CD14-positive monocyte (primary cell): ENCODE data around the gene ZNF146. TPM values are rescaled to one million over a fixed set of nuclear protein-coding genes. Genes with fewer than 3 reads are reported as not detected.

Experiments used
- DNase-seq, 3 donors: peaks; one replicate each; pipeline ENCODE4 v3.0.0-alpha.2; 2011 to 2022
- H2AFZ ChIP-seq: 2 replicates; pipeline ENCODE4 v1.6.0; 2012; ENCODE audit warnings: mild to moderate bottlenecking, low read depth, low read length, inconsistent platforms; ENCODE audit not compliant: insufficient read depth, poor library complexity, severe bottlenecking
- H3K27ac ChIP-seq, 2 donors: 1 replicate in 1 of 2; 2 replicates in 1 of 2; pipeline ENCODE4 v1.5.1; 2012 to 2013; ENCODE audit warnings: low read length in 2 of 2, control low read depth in 1 of 2, inconsistent platforms in 1 of 2, low read depth in 1 of 2, mild to moderate bottlenecking in 1 of 2
- H3K27me3 ChIP-seq, 2 donors: one replicate each; pipeline versions ENCODE4 v1.6.0 to v1.6.1; 2011 to 2013; ENCODE audit warnings: low read length in 2 of 2; ENCODE audit not compliant: control insufficient read depth in 2 of 2, insufficient read depth in 2 of 2
- H3K36me3 ChIP-seq, 2 donors: replicated peaks in 1 of 2; 1 replicate in 1 of 2; 2 replicates in 1 of 2; pipeline versions ENCODE4 v1.5.1 to v1.6.1; 2012 to 2013; ENCODE audit warnings: low read length in 2 of 2, control low read depth in 1 of 2, inconsistent platforms in 1 of 2, mild to moderate bottlenecking in 1 of 2; ENCODE audit not compliant: insufficient read depth in 2 of 2, control insufficient read depth in 1 of 2
- H3K4me1 ChIP-seq, 2 donors: 1 replicate in 1 of 2; 2 replicates in 1 of 2; pipeline versions ENCODE4 v1.5.1 to v1.6.1; 2012 to 2013; ENCODE audit warnings: low read length in 2 of 2, control low read depth in 1 of 2, inconsistent platforms in 1 of 2, mild to moderate bottlenecking in 1 of 2, moderate library complexity in 1 of 2; ENCODE audit not compliant: insufficient read depth in 2 of 2, control insufficient read depth in 1 of 2
- H3K4me2 ChIP-seq: replicated peaks from 2 replicates; pipeline ENCODE3; 2012; ENCODE audit warnings: low read length, moderate library complexity, mild to moderate bottlenecking; ENCODE audit not compliant: poor library complexity, severe bottlenecking; ENCODE audit errors: extremely low read depth
- H3K4me3 ChIP-seq, 3 experiments: fragments of 200-600 bp in 1 of 3; sonication (generic) in 1 of 3; replicated peaks in 1 of 3; 1 replicate in 2 of 3; 2 replicates in 1 of 3; pipeline ENCODE4 v1.5.1; 2011 to 2013; ENCODE audit warnings: low read length in 3 of 3, mild to moderate bottlenecking in 3 of 3, control low read depth in 2 of 3, low read depth in 2 of 3, inconsistent platforms in 1 of 3, moderate library complexity in 1 of 3
- H3K79me2 ChIP-seq: 2 replicates; pipeline ENCODE4 v1.6.0; 2012; ENCODE audit warnings: mild to moderate bottlenecking, control low read depth, inconsistent platforms, low read length, moderate library complexity; ENCODE audit not compliant: insufficient read depth
- H3K9ac ChIP-seq: 2 replicates; pipeline ENCODE4 v1.6.0; 2017; ENCODE audit warnings: low read length, mild to moderate bottlenecking; ENCODE audit not compliant: insufficient read depth, poor library complexity, severe bottlenecking
- H3K9me3 ChIP-seq, 2 donors: replicated peaks in 1 of 2; 1 replicate in 1 of 2; 2 replicates in 1 of 2; pipeline versions ENCODE4 v1.5.1 to v1.6.1; 2012 to 2013; ENCODE audit warnings: low read length in 2 of 2, control low read depth in 1 of 2; ENCODE audit not compliant: control insufficient read depth in 1 of 2, insufficient read depth in 1 of 2
- H4K20me1 ChIP-seq: 2 replicates; pipeline ENCODE4 v1.6.0; 2012; ENCODE audit warnings: mild to moderate bottlenecking, low read length, control low read depth, moderate library complexity; ENCODE audit not compliant: insufficient read depth
- H3K27ac Mint-ChIP-seq, 7 donors: one replicate each; pipeline ENCODE4 v1.8.0; 2020; ENCODE audit warnings: mild to moderate bottlenecking in 7 of 7, mixed read lengths in 7 of 7, moderate library complexity in 6 of 7, inconsistent platforms in 2 of 7
- H3K27me3 Mint-ChIP-seq, 3 donors: one replicate each; pipeline ENCODE4 v1.8.0; 2021 to 2022; ENCODE audit warnings: low read depth in 3 of 3, mild to moderate bottlenecking in 3 of 3, mixed read lengths in 3 of 3, moderate library complexity in 3 of 3, inconsistent platforms in 1 of 3
- H3K36me3 Mint-ChIP-seq, 2 donors: one replicate each; pipeline ENCODE4 v1.8.0; 2020; ENCODE audit warnings: mixed read lengths in 2 of 2, inconsistent platforms in 1 of 2, mild to moderate bottlenecking in 1 of 2
- H3K4me1 Mint-ChIP-seq: one replicate; pipeline ENCODE4 v1.8.0; 2020; ENCODE audit warnings: mild to moderate bottlenecking, mixed read lengths
- H3K4me3 Mint-ChIP-seq, 2 donors: one replicate each; pipeline ENCODE4 v1.8.0; 2020; ENCODE audit warnings: mild to moderate bottlenecking in 2 of 2, mixed read lengths in 2 of 2, moderate library complexity in 1 of 2
- H3K9me3 Mint-ChIP-seq, 7 donors: one replicate each; pipeline ENCODE4 v1.8.0; 2020 to 2022; ENCODE audit warnings: mixed read lengths in 7 of 7, mild to moderate bottlenecking in 6 of 7, moderate library complexity in 6 of 7, inconsistent platforms in 2 of 7
- WGBS: methylation state at CpG from one replicate; pipeline ENCODE4 v1.1.5; 2013; ENCODE audit warnings: missing lambda C conversion rate; ENCODE audit not compliant: insufficient coverage; 5-methylcytosine and 5-hydroxymethylcytosine counted together
- intact Hi-C, 2 donors: fragments of 100-400 bp; cut with micrococcal nuclease; formaldehyde crosslinking; loops; one replicate each; pipeline versions ENCODE4 v1.15.0 to v1.15.1; 2023
- polyA plus RNA-seq, 3 donors: library from polyadenylated mRNA; depleted of rRNA in 1 of 3; unstranded in 2 of 3; stranded (reverse) in 1 of 3; fragments of 300-500 nt in 2 of 3; fragments of >200 nt in 1 of 3; fragmentation: Illumina TruSeq in 2 of 3; gene quantifications; 1 replicate in 2 of 3; 2 replicates in 1 of 3; pipeline ENCODE4 v1.2.3, GENCODE V29; 2012 to 2021
- TF ChIP-seq, protein P1 (sequence below): fragments of 200-600 bp; IDR thresholded peaks from one replicate; pipeline ENCODE4 v1.8.0; 2022; ENCODE audit warnings: antibody characterized with exemption, mild to moderate bottlenecking

ZNF146 gene
- polyA plus RNA-seq, 3 donors, result 12.2 to 26.5 (median 15.8) TPM

GRCh38 chr19:36196249-36196648 is 18.7 kb upstream of the ZNF146 start:
- DNase-seq, result no peak
- Histone ChIP-seq H3K27ac (no peak overlapping the region), H3K9ac (no peak overlapping the region), H3K9me3 (no peaks in the 10 kb centered on the region), H4K20me1 (no peaks in the 10 kb centered on the region), H2AFZ (no peak overlapping the region), H3K4me1 (no peaks in the 10 kb centered on the region), H3K36me3 (peaks cover 14 to 33% of the 10 kb centered on the region in 2 donors), H3K27me3 (no peaks in the 10 kb centered on the region), H3K79me2 (no peaks in the 10 kb centered on the region), H3K4me3 (no peak overlapping the region), H3K4me2 (no peak overlapping the region)
- 86% methylated on average over 1 of the region's 2 CpGs for WGBS
- intact Hi-C loops, result no loop called here
- Mint-ChIP-seq H3K4me3 (no peak overlapping the region), H3K36me3 (peaks cover 36 to 55% of the 10 kb centered on the region in 2 donors), H3K27ac (peak overlapping the region in 1 of 7 donors; percentile 42), H3K27me3 (no peaks in the 10 kb centered on the region), H3K4me1 (no peaks in the 10 kb centered on the region), H3K9me3 (peaks cover 0 to 3% (median 0%) of the 10 kb centered on the region in 7 donors)
- TF ChIP-seq, protein P1, sequence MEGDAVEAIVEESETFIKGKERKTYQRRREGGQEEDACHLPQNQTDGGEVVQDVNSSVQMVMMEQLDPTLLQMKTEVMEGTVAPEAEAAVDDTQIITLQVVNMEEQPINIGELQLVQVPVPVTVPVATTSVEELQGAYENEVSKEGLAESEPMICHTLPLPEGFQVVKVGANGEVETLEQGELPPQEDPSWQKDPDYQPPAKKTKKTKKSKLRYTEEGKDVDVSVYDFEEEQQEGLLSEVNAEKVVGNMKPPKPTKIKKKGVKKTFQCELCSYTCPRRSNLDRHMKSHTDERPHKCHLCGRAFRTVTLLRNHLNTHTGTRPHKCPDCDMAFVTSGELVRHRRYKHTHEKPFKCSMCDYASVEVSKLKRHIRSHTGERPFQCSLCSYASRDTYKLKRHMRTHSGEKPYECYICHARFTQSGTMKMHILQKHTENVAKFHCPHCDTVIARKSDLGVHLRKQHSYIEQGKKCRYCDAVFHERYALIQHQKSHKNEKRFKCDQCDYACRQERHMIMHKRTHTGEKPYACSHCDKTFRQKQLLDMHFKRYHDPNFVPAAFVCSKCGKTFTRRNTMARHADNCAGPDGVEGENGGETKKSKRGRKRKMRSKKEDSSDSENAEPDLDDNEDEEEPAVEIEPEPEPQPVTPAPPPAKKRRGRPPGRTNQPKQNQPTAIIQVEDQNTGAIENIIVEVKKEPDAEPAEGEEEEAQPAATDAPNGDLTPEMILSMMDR, result no peak

- H3K79me2 ChIP-seq, result no peaks in the 10 kb centered on the region
- no peak overlapping the region for H3K9ac ChIP-seq
- Mint-ChIP-seq H3K36me3 (peaks cover 41 to 56% of the 10 kb centered on the region in 2 donors), H3K4me3 (no peak overlapping the region), H3K4me1 (no peaks in the 10 kb centered on the region), H3K9me3 (peaks cover 0 to 3% (median 0%) of the 10 kb centered on the region in 7 donors), H3K27ac (no peak overlapping the region), H3K27me3 (peaks cover 0 to 2% (median 0%) of the 10 kb centered on the region in 3 donors)
- H3K4me1 ChIP-seq, result no peaks in the 10 kb centered on the region
- no peak overlapping the region for H3K4me3 ChIP-seq
- WGBS, result 100% methylated on average over 1 of the region's 2 CpGs
- TF ChIP-seq, protein P1, result no peak
- no peak for DNase-seq
- no peak overlapping the region for H3K27ac ChIP-seq
- H4K20me1 ChIP-seq, result no peaks in the 10 kb centered on the region
- H2AFZ ChIP-seq, result no peak overlapping the region
- no peak overlapping the region for H3K4me2 ChIP-seq
- peaks cover 14 to 32% of the 10 kb centered on the region in 2 donors for H3K36me3 ChIP-seq
- H3K27me3 ChIP-seq, result no peaks in the 10 kb centered on the region
- intact Hi-C loops, result no loop called here
- no peaks in the 10 kb centered on the region for H3K9me3 ChIP-seq
These were observed 16.8 kb upstream of the ZNF146 start for GRCh38 chr19:36198119-36198518.
